GM12878 (cell line): ENCODE results near the gene P3H2. TPM values are rescaled to one million over a fixed set of nuclear protein-coding genes. Genes with fewer than 3 reads are reported as not detected.

ENCODE experiments used
- ATAC-seq: fragments of 200-7000 bp; cut with Tn5 transposase; 3 replicates; pipeline ENCODE4 v1.9.1; 2020; ENCODE audit warnings: mild to moderate bottlenecking, moderate library complexity
- BruUV-seq: library from RNA; stranded (reverse); fragments of 400-500 nt; replicated peaks from 2 replicates; lab custom pipeline; 2021; lab: Mats Ljungman, UMichigan
- CTCF ChIA-PET: fragments of 300-600 bp; sonication (Branson Sonifier 250); formaldehyde crosslinking; extraction: SDS; loops from one replicate; lab custom pipeline; 2021; ENCODE audit warnings: inconsistent platforms; lab: Yijun Ruan, JAX
- POLR2A ChIA-PET: fragments of 350-600 bp; formaldehyde crosslinking; extraction: SDS; loops from one replicate; lab custom pipeline; 2021; ENCODE audit warnings: inconsistent platforms; lab: Charles Lee
- RAD21 ChIA-PET: fragments of 300-600 bp; sonication (Branson Sonifier 250); formaldehyde crosslinking; loops from one replicate; lab custom pipeline; 2023; ENCODE audit warnings: antibody characterized with exemption; ENCODE audit not compliant: unreplicated experiment; lab: Charles Lee
- SMC1A ChIA-PET: fragments of 300-600 bp; sonication (Branson Sonifier 250); formaldehyde crosslinking; loops from one replicate; lab custom pipeline; 2023; ENCODE audit not compliant: unreplicated experiment, uncharacterized antibody; lab: Charles Lee
- DNase-seq: peaks from one replicate; pipeline ENCODE4 v3.0.0-alpha.2; 2011; ENCODE audit warnings: low read depth, low spot score
- FAIRE-seq: peaks from 3 replicates; lab custom pipeline; 2011; peaks lifted over from hg19 to GRCh38; lab: Jason Lieb, UNC
- H2AFZ ChIP-seq: 2 replicates; pipeline ENCODE4 v1.6.0; 2011; ENCODE audit warnings: low read depth, low read length, control low read depth; ENCODE audit not compliant: control insufficient read depth
- H3K27ac ChIP-seq: 2 replicates; pipeline ENCODE4 v1.5.1; 2011; ENCODE audit warnings: control low read depth; ENCODE audit not compliant: control insufficient read depth, insufficient read depth
- H3K27me3 ChIP-seq, 2 experiments: replicated peaks in 1 of 2; 2 replicates each; pipeline versions ENCODE4 v1.6.0 to v1.6.1; 2011; ENCODE audit warnings: low read length in 1 of 2; ENCODE audit not compliant: control insufficient read depth in 2 of 2, insufficient read depth in 2 of 2
- H3K36me3 ChIP-seq, 2 experiments: 2 replicates each; pipeline ENCODE4 v1.5.1; 2011; ENCODE audit warnings: low read length in 1 of 2; ENCODE audit not compliant: control insufficient read depth in 2 of 2, insufficient read depth in 2 of 2
- H3K4me1 ChIP-seq: 2 replicates; pipeline ENCODE4 v1.6.1; 2011; ENCODE audit warnings: mild to moderate bottlenecking, low read length, moderate library complexity, mixed read lengths; ENCODE audit not compliant: control insufficient read depth, insufficient read depth
- H3K4me2 ChIP-seq: 2 replicates; pipeline ENCODE4 v1.6.0; 2011; ENCODE audit warnings: control low read depth; ENCODE audit not compliant: control insufficient read depth, insufficient read depth
- H3K4me3 ChIP-seq: fragments of 200-600 bp; sonication (generic); 2 replicates; pipeline ENCODE4 v1.5.1; 2016
- H3K79me2 ChIP-seq: 2 replicates; pipeline ENCODE4 v1.6.0; 2011; ENCODE audit warnings: low read length; ENCODE audit not compliant: control insufficient read depth, insufficient read depth
- H3K9ac ChIP-seq: 2 replicates; pipeline ENCODE4 v1.8.0; 2011; ENCODE audit warnings: low read length, control low read depth, mixed read lengths; ENCODE audit not compliant: control insufficient read depth, insufficient read depth
- H3K9me3 ChIP-seq: replicated peaks from 3 replicates; pipeline ENCODE4 v1.5.1; 2011; ENCODE audit warnings: mild to moderate bottlenecking, low read length; ENCODE audit not compliant: control insufficient read depth, insufficient read depth
- H4K20me1 ChIP-seq: 2 replicates; pipeline ENCODE4 v1.6.0; 2011; ENCODE audit not compliant: control insufficient read depth, insufficient read depth
- LARP7 ChIP-seq: fragments of 450-650 bp; IDR thresholded peaks from 2 replicates; pipeline ENCODE4 v1.6.1; 2017; ENCODE audit warnings: mild to moderate bottlenecking
- PAX5 ChIP-seq: IDR thresholded peaks from 2 replicates; pipeline ENCODE4 v1.6.1; 2011; ENCODE audit warnings: low read depth, low read length, borderline replicate concordance
- PKNOX1 ChIP-seq: fragments of 450-650 bp; IDR thresholded peaks from 2 replicates; pipeline ENCODE4 v1.6.1; 2016; ENCODE audit warnings: mild to moderate bottlenecking
- SREBF2 ChIP-seq: IDR thresholded peaks from 2 replicates; pipeline ENCODE4 v1.6.1; 2012; ENCODE audit warnings: mild to moderate bottlenecking, low read length
- ZNF687 ChIP-seq: fragments of 450-650 bp; IDR thresholded peaks from 2 replicates; pipeline ENCODE4 v1.6.1; 2017; ENCODE audit warnings: mild to moderate bottlenecking, moderate library complexity
- WGBS: methylation state at CpG from one replicate; pipeline ENCODE4 v1.1.6; 2016; ENCODE audit warnings: low lambda C conversion rate; ENCODE audit not compliant: insufficient replicate concordance, insufficient coverage; ENCODE audit errors: missing lambda C conversion rate; 5-methylcytosine and 5-hydroxymethylcytosine counted together
- in situ Hi-C: fragments of 300-500 bp; cut with MboI; formaldehyde crosslinking; loops from 9 replicates; pipeline ENCODE4 v1.14.3; 2018; ENCODE audit warnings: mixed read lengths
- intact Hi-C: fragments of 100-400 bp; cut with micrococcal nuclease; formaldehyde crosslinking; loops from one replicate; pipeline ENCODE4 v1.14.2; 2022; ENCODE audit not compliant: unreplicated experiment
- polyA plus RNA-seq, 11 experiments: library from polyadenylated mRNA; depleted of rRNA in 4 of 11; unstranded in 6 of 11; stranded (reverse) in 5 of 11; fragments of >200 nt; fragmentation: Nextera tagmentation in 4 of 11; fragmentation: Illumina TruSeq in 1 of 11; extraction: Ambion mirVana in 4 of 11; extraction: Trizol in 1 of 11; gene quantifications; 1 replicate in 1 of 11; 2 replicates in 10 of 11; pipeline versions ENCODE4 v1.2.1 to v1.2.3, GENCODE V29; 2011 to 2016; ENCODE audit warnings: inconsistent platforms in 2 of 11, missing spikeins in 2 of 11, low read depth in 1 of 11
- total RNA-seq, 4 experiments: library from RNA; depleted of rRNA in 3 of 4; stranded (reverse); fragments of >200 nt in 3 of 4; fragmentation: Illumina TruSeq in 1 of 4; extraction: Trizol in 1 of 4; gene quantifications; 2 replicates each; pipeline versions ENCODE4 v1.2.1 to v1.2.3, GENCODE V29; 2013 to 2021
- TF ChIP-seq, protein P1 (sequence below): fragments of 450-650 bp; formaldehyde crosslinking; IDR thresholded peaks from 2 replicates; pipeline ENCODE4 v1.4.0; 2020; ENCODE audit warnings: mild to moderate bottlenecking, moderate library complexity

The P3H2 gene
- total and polyA plus RNA-seq, 10 of the 15 experiments (the other 5 are each of a cell fraction or from before 2014, with no cell fraction given), result 27.0 to 97.6 (median 83.2) TPM

GRCh38 chr3:190118438-190118837 is 2.3 kb downstream of the P3H2 start:
- ChIA-PET CTCF (interaction anchor here (0.7 to 1.3 kb wide), 3 partner anchors 92 to 151 kb away, joined by 3 to 4 read pairs (median 3); no protein-coding TSS in a partner anchor), SMC1A (interaction anchor here (0.7 to 6.0 kb wide), 8 partner anchors 12 to 90 kb away, joined by 3 to 42 read pairs (median 6); no protein-coding TSS in a partner anchor), POLR2A (interaction anchor here (1.2 to 1.8 kb wide), 2 partner anchors 9 to 14 kb away, joined by 4 to 6 read pairs; no protein-coding TSS in a partner anchor), RAD21 (interaction anchor here (1.0 to 4.0 kb wide), 4 partner anchors 13 to 37 kb away, joined by 3 to 18 read pairs (median 6); no protein-coding TSS in a partner anchor)
- Histone ChIP-seq H3K4me1 (peaks cover 4% of the 10 kb centered on the region; the same call in 1 of the 2 replicates), H3K4me2 (no peak overlapping the region), H3K27ac (no peak overlapping the region), H3K36me3 (no peaks in the 10 kb centered on the region), H2AFZ (no peak overlapping the region), H3K9me3 (no peaks in the 10 kb centered on the region), H4K20me1 (no peaks in the 10 kb centered on the region; the same call in 1 of the 2 replicates), H3K27me3 (peaks cover 2 to 3% of the 10 kb centered on the region in 2 experiments; a peak in 3 of 4 replicates), H3K79me2 (peaks cover 15% of the 10 kb centered on the region), H3K4me3 (peak overlapping the region; percentile 43; the same call in 1 of the 2 replicates), H3K9ac (no peak overlapping the region)
- intact Hi-C loops (loop anchor here (2.0 to 5.0 kb wide), 2 partner anchors 79 to 102 kb away; no protein-coding TSS in a partner anchor), in situ Hi-C loops (no loop called here)
- 37% methylated on average over 3 of the region's 3 CpGs for WGBS
- no peak for TF ChIP-seq ZNF687
- no peak for TF ChIP-seq LARP7
- no peak for TF ChIP-seq SREBF2
- TF ChIP-seq PAX5, result no peak
- TF ChIP-seq, protein P1, sequence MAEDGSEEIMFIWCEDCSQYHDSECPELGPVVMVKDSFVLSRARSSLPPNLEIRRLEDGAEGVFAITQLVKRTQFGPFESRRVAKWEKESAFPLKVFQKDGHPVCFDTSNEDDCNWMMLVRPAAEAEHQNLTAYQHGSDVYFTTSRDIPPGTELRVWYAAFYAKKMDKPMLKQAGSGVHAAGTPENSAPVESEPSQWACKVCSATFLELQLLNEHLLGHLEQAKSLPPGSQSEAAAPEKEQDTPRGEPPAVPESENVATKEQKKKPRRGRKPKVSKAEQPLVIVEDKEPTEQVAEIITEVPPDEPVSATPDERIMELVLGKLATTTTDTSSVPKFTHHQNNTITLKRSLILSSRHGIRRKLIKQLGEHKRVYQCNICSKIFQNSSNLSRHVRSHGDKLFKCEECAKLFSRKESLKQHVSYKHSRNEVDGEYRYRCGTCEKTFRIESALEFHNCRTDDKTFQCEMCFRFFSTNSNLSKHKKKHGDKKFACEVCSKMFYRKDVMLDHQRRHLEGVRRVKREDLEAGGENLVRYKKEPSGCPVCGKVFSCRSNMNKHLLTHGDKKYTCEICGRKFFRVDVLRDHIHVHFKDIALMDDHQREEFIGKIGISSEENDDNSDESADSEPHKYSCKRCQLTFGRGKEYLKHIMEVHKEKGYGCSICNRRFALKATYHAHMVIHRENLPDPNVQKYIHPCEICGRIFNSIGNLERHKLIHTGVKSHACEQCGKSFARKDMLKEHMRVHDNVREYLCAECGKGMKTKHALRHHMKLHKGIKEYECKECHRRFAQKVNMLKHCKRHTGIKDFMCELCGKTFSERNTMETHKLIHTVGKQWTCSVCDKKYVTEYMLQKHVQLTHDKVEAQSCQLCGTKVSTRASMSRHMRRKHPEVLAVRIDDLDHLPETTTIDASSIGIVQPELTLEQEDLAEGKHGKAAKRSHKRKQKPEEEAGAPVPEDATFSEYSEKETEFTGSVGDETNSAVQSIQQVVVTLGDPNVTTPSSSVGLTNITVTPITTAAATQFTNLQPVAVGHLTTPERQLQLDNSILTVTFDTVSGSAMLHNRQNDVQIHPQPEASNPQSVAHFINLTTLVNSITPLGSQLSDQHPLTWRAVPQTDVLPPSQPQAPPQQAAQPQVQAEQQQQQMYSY (CRISPR knock-in tag), result no peak
- no peak for TF ChIP-seq PKNOX1
- FAIRE-seq (no peak), ATAC-seq (no peak), DNase-seq (no peak)
- BruUV-seq, result no TSS peak
